Measurements from ENCODE around the gene NLGN4X. TPM values are rescaled to one million over a fixed set of nuclear protein-coding genes. Genes with fewer than 3 reads are reported as not detected.

Gene NLGN4X
- total RNA-seq, 1 donor from 2014 or later = 4.5 TPM

GRCh38 chrX:6163721-6164120 is 64.9 kb downstream of the NLGN4X start:
- intact Hi-C loops (cut with micrococcal nuclease) = no loop called here
- no peak for DNase-seq
- Histone ChIP-seq H3K27me3 (ENCODE audit: low read depth) (no peaks in the 10 kb centered on the region), H3K4me3 (no peak overlapping the region), H3K4me1 (no peaks in the 10 kb centered on the region), H3K9me3 (replicated peaks) (no peaks in the 10 kb centered on the region), H3K27ac (replicated peaks) (no peak overlapping the region), H3K36me3 (no peaks in the 10 kb centered on the region)
- no peak for TF ChIP-seq CTCF (IDR thresholded peaks at IDR 0.05; ENCODE audit: borderline replicate concordance)

GRCh38 chrX:6159468-6159867 is 69.2 kb downstream of the NLGN4X start:
- H3K27me3 ChIP-seq (ENCODE audit: low read depth) = no peaks in the 10 kb centered on the region
- H3K4me3 ChIP-seq = no peak overlapping the region
- intact Hi-C loops (cut with micrococcal nuclease) = no loop called here
- DNase-seq = no peak
- H3K9me3 ChIP-seq (replicated peaks) = no peaks in the 10 kb centered on the region
- H3K36me3 ChIP-seq = no peaks in the 10 kb centered on the region
- H3K4me1 ChIP-seq = no peaks in the 10 kb centered on the region
- no peak overlapping the region for H3K27ac ChIP-seq (replicated peaks)
- TF ChIP-seq CTCF (IDR thresholded peaks at IDR 0.05; ENCODE audit: borderline replicate concordance) = no peak

- TF ChIP-seq CTCF (IDR thresholded peaks at IDR 0.05; ENCODE audit: borderline replicate concordance) = no peak
- Histone ChIP-seq H3K27ac (replicated peaks) (no peak overlapping the region), H3K4me3 (no peak overlapping the region), H3K27me3 (ENCODE audit: low read depth) (no peaks in the 10 kb centered on the region), H3K9me3 (replicated peaks) (no peaks in the 10 kb centered on the region), H3K4me1 (no peaks in the 10 kb centered on the region), H3K36me3 (no peaks in the 10 kb centered on the region)
- intact Hi-C loops (cut with micrococcal nuclease) = no loop called here
- DNase-seq = no peak
Observed at GRCh38 chrX:6151971-6152370, 76.7 kb downstream of the NLGN4X start.

GRCh38 chrX:6149060-6149872 is 79.4 kb downstream of the NLGN4X start:
- Histone ChIP-seq H3K27ac (replicated peaks) (no peak overlapping the region), H3K27me3 (ENCODE audit: low read depth) (no peaks in the 10 kb centered on the region), H3K4me1 (no peaks in the 10 kb centered on the region), H3K4me3 (no peak overlapping the region), H3K9me3 (replicated peaks) (no peaks in the 10 kb centered on the region), H3K36me3 (no peaks in the 10 kb centered on the region)
- no peak for TF ChIP-seq CTCF (IDR thresholded peaks at IDR 0.05; ENCODE audit: borderline replicate concordance)
- DNase-seq = no peak
- intact Hi-C loops (cut with micrococcal nuclease) = no loop called here

GRCh38 chrX:6134255-6134654 is 94.4 kb downstream of the NLGN4X start:
- no peak overlapping the region for H3K4me3 ChIP-seq
- H3K27ac ChIP-seq (replicated peaks) = no peak overlapping the region
- H3K36me3 ChIP-seq = no peaks in the 10 kb centered on the region
- no peaks in the 10 kb centered on the region for H3K9me3 ChIP-seq (replicated peaks)
- DNase-seq = no peak
- no peaks in the 10 kb centered on the region for H3K4me1 ChIP-seq
- H3K27me3 ChIP-seq (ENCODE audit: low read depth) = no peaks in the 10 kb centered on the region
- no peak for TF ChIP-seq CTCF (IDR thresholded peaks at IDR 0.05; ENCODE audit: borderline replicate concordance)
- intact Hi-C loops (cut with micrococcal nuclease) = no loop called here
